CD4-positive, alpha-beta T cell treated with Interleukin-21 for 1 hour (primary cell): ENCODE results near the gene RLN1.
"Not testable (repeated sequence)": the region's sequence is repeated elsewhere in the genome, so short reads cannot be mapped to it uniquely, and the experiment has no call there.

Experiments used
- DNase-seq: peaks from one replicate; pipeline ENCODE4 v3.0.0-alpha.2; 2020

The RLN1 gene

GRCh38 chr9:5321058-5321457 is 18.6 kb downstream of the RLN1 start:
- DNase-seq = no peak

- DNase-seq = not testable (repeated sequence)
Measured at GRCh38 chr9:5316406-5316805, 23.3 kb downstream of the RLN1 start.

GRCh38 chr9:5315187-5315923 is 24.3 kb downstream of the RLN1 start:
- DNase-seq = no peak

- DNase-seq = no peak
Measured at GRCh38 chr9:5310851-5311250, 28.8 kb downstream of the RLN1 start.

GRCh38 chr9:5305741-5306140 is 33.9 kb downstream of the RLN1 start:
- no peak for DNase-seq

- not testable (repeated sequence) for DNase-seq
Measured at GRCh38 chr9:5303840-5304795, 35.6 kb downstream of the RLN1 start, which contains the start of gene RLN2. Gene RLN2 (minus strand): TSS chr9:5304716. CDS start chr9:5304580, 136 bp downstream.

- peak; percentile 25 for DNase-seq
Measured at GRCh38 chr9:5301544-5301943, 38.1 kb downstream of the RLN1 start.

GRCh38 chr9:5292141-5292540 is 47.5 kb downstream of the RLN1 start:
- no peak for DNase-seq

- DNase-seq = no peak
Measured at GRCh38 chr9:5288591-5288990, 51.1 kb downstream of the RLN1 start.

GRCh38 chr9:5286262-5286661 is 53.4 kb downstream of the RLN1 start:
- DNase-seq = no peak
